ENCODE data around the gene SUGP2.
"Not testable (repeated sequence)": the region's sequence is repeated elsewhere in the genome, so short reads cannot be mapped to it uniquely, and the experiment has no call there.

Gene SUGP2

GRCh38 chr19:18990128-18990708 lies 43.1 kb downstream of the SUGP2 start:
- no peak for DNase-seq (ENCODE audit: low read depth)

GRCh38 chr19:18989316-18989715 lies 44.0 kb downstream of the SUGP2 start:
- DNase-seq (ENCODE audit: low read depth), result no peak

GRCh38 chr19:18987456-18987855 lies 45.9 kb downstream of the SUGP2 start:
- DNase-seq (ENCODE audit: low read depth), result no peak

GRCh38 chr19:18985257-18985656 lies 48.1 kb downstream of the SUGP2 start:
- DNase-seq (ENCODE audit: low read depth), result no peak

- DNase-seq (ENCODE audit: low read depth), result no peak
These were observed 49.1 kb downstream of the SUGP2 start for GRCh38 chr19:18984251-18984650.

GRCh38 chr19:18982669-18983068 lies 50.6 kb downstream of the SUGP2 start:
- DNase-seq (ENCODE audit: low read depth), result no peak

GRCh38 chr19:18980432-18981020 lies 52.8 kb downstream of the SUGP2 start:
- DNase-seq (ENCODE audit: low read depth), result no peak

- DNase-seq (ENCODE audit: low read depth), result no peak
These were observed 54.7 kb downstream of the SUGP2 start for GRCh38 chr19:18978616-18979015.

GRCh38 chr19:18975869-18976268 lies 57.4 kb downstream of the SUGP2 start:
- no peak for DNase-seq (ENCODE audit: low read depth)

- DNase-seq (ENCODE audit: low read depth), result no peak
These were observed 58.3 kb downstream of the SUGP2 start for GRCh38 chr19:18975011-18975410.

- DNase-seq (ENCODE audit: low read depth), result no peak
These were observed 60.5 kb downstream of the SUGP2 start for GRCh38 chr19:18972851-18973250.

GRCh38 chr19:18972301-18972811 lies 61.0 kb downstream of the SUGP2 start:
- no peak for DNase-seq (ENCODE audit: low read depth)

- DNase-seq (ENCODE audit: low read depth), result no peak
These were observed 63.2 kb downstream of the SUGP2 start for GRCh38 chr19:18969931-18970659.

GRCh38 chr19:18967358-18968146 lies 65.8 kb downstream of the SUGP2 start:
- DNase-seq (ENCODE audit: low read depth), result no peak

- DNase-seq (ENCODE audit: low read depth), result no peak
These were observed 67.0 kb downstream of the SUGP2 start for GRCh38 chr19:18966307-18966706.

GRCh38 chr19:18964121-18964520 lies 69.2 kb downstream of the SUGP2 start:
- DNase-seq (ENCODE audit: low read depth), result no peak

- no peak for DNase-seq (ENCODE audit: low read depth)
These were observed 71.3 kb downstream of the SUGP2 start for GRCh38 chr19:18961767-18962620.

- DNase-seq (ENCODE audit: low read depth), result no peak
These were observed 72.9 kb downstream of the SUGP2 start for GRCh38 chr19:18960370-18960769.

- no peak for DNase-seq (ENCODE audit: low read depth)
These were observed 78.3 kb downstream of the SUGP2 start for GRCh38 chr19:18955042-18955441.

GRCh38 chr19:18954094-18954493 lies 79.2 kb downstream of the SUGP2 start:
- no peak for DNase-seq (ENCODE audit: low read depth)

- DNase-seq (ENCODE audit: low read depth), result not testable (repeated sequence)
These were observed 80.8 kb downstream of the SUGP2 start for GRCh38 chr19:18952364-18953003.
